Measurements from ENCODE around the gene FOXP2. TPM values are rescaled to one million over a fixed set of nuclear protein-coding genes. Genes with fewer than 3 reads are reported as not detected.

The FOXP2 gene
- total RNA-seq, 1 experiment from 2014 or later: 0.17 TPM

- TF ChIP-seq PRRX2 (CRISPR knock-in tag; IDR thresholded peaks at IDR 0.05) (no peak), ATF1 (CRISPR knock-in tag; IDR thresholded peaks at IDR 0.05) (no peak), ZNF396 (CRISPR knock-in tag; IDR thresholded peaks at IDR 0.05; ENCODE audit: borderline replicate concordance) (no peak), NFATC4 (CRISPR knock-in tag; IDR thresholded peaks at IDR 0.05) (no peak), PREB (CRISPR knock-in tag; IDR thresholded peaks at IDR 0.05; ENCODE audit: borderline replicate concordance) (no peak), IRF1 (CRISPR knock-in tag; IDR thresholded peaks at IDR 0.05) (no peak)
Observed at GRCh38 chr7:114534953-114535352, 120.3 kb downstream of the FOXP2 start (continued).

GRCh38 chr7:114539575-114539974, 125.0 kb downstream of the FOXP2 start:
- TF ChIP-seq NFYB (CRISPR knock-in tag; conservative IDR thresholded peaks at IDR 0.05; ENCODE audit: low read depth): no peak
- no peak for TF ChIP-seq CDX4 (CRISPR knock-in tag; IDR thresholded peaks at IDR 0.05; ENCODE audit: borderline replicate concordance)
- no peak for TF ChIP-seq ATF2 (CRISPR knock-in tag; IDR thresholded peaks at IDR 0.05; ENCODE audit: borderline replicate concordance, low read depth)
- no peak for TF ChIP-seq KAT7 (CRISPR knock-in tag; IDR thresholded peaks at IDR 0.05; ENCODE audit: borderline replicate concordance)
- no peak for TF ChIP-seq CREB1 (CRISPR knock-in tag; IDR thresholded peaks at IDR 0.05)
- TF ChIP-seq CTCF (IDR thresholded peaks at IDR 0.05): no peak
- POLR2A ChIA-PET: no interaction called here
- no peaks in the 10 kb centered on the region for H3K36me3 Mint-ChIP-seq
- H3K27me3 Mint-ChIP-seq (ENCODE audit: low read depth): no peaks in the 10 kb centered on the region
- H3K27ac Mint-ChIP-seq: no peak overlapping the region
- H3K4me1 Mint-ChIP-seq: peaks cover 10% of the 10 kb centered on the region
- no peak overlapping the region for H3K4me3 Mint-ChIP-seq
- no peak for DNase-seq (ENCODE audit: low spot score)
- H3K9me3 Mint-ChIP-seq: no peaks in the 10 kb centered on the region
- ATAC-seq: peak; percentile 58; the same call in 1 of the 2 replicates
- CTCF ChIA-PET: interaction anchor here (0.5 to 1.4 kb wide), 8 partner anchors 14 to 458 kb away, joined by 3 to 21 read pairs (median 4); no protein-coding TSS in a partner anchor

- Mint-ChIP-seq H3K4me1 (peaks cover 10% of the 10 kb centered on the region), H3K27me3 (ENCODE audit: low read depth) (no peaks in the 10 kb centered on the region), H3K36me3 (no peaks in the 10 kb centered on the region), H3K27ac (no peak overlapping the region), H3K9me3 (no peaks in the 10 kb centered on the region), H3K4me3 (no peak overlapping the region)
- CTCF ChIA-PET: interaction anchor here (0.7 to 1.1 kb wide), 2 partner anchors 15 to 459 kb away, joined by 3 to 8 read pairs; no protein-coding TSS in a partner anchor
- no peak for TF ChIP-seq PREB (CRISPR knock-in tag; IDR thresholded peaks at IDR 0.05; ENCODE audit: borderline replicate concordance)
- no peak for TF ChIP-seq HMGA2 (CRISPR knock-in tag; IDR thresholded peaks at IDR 0.05)
- TF ChIP-seq E2F5 (CRISPR knock-in tag; IDR thresholded peaks at IDR 0.05): no peak
- TF ChIP-seq FOXP1 (CRISPR knock-in tag; IDR thresholded peaks at IDR 0.05; ENCODE audit: borderline replicate concordance): no peak
- no peak for TF ChIP-seq ZBTB43 (CRISPR knock-in tag; IDR thresholded peaks at IDR 0.05)
- no peak for TF ChIP-seq ZNF219 (CRISPR knock-in tag; IDR thresholded peaks at IDR 0.05; ENCODE audit: borderline replicate concordance)
- no peak for TF ChIP-seq ELF4 (CRISPR knock-in tag; IDR thresholded peaks at IDR 0.05; ENCODE audit: low read depth)
- no peak for TF ChIP-seq ZNF281 (CRISPR knock-in tag; IDR thresholded peaks at IDR 0.05)
- DNase-seq (ENCODE audit: low spot score): no peak
- POLR2A ChIA-PET: no interaction called here
- no peak for ATAC-seq
Observed at GRCh38 chr7:114540291-114540690, 125.7 kb downstream of the FOXP2 start.

Measured in WTC11 (cell line).